ENCODE data around the gene SLC2A11. TPM values are rescaled to one million over a fixed set of nuclear protein-coding genes. Genes with fewer than 3 reads are reported as not detected.

The SLC2A11 gene

DNA sequence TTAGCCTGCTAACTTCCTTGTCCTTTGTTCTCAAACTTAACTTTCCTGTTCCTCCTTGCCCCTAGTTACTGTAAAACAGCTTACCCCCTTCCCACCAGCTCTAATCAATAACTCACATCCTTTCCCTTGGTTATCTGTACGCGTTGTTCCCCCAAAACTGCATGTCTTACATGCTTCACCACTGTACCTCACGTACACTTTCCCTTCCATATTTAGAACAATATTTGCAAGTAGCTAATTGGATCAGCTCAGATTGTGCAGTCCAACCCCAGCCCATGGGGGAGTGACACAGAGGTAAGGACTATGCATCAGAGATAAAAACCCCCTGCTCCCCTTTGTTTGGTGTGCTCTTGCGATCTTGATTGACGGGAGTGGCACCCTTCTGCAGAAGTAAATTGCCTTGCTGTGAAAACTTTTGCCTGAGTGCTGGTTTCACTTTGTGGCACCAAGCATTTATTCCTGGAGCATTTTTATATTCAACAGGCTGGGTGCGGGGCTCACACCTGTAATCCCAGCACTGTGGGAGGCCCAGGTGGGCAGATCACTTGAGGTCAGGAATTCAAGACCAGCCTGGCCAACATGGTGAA lies 67.4 kb downstream of the SLC2A11 start:
- no peak overlapping the region for H3K14ac ChIP-seq (ENCODE audit: low read length)

DNA sequence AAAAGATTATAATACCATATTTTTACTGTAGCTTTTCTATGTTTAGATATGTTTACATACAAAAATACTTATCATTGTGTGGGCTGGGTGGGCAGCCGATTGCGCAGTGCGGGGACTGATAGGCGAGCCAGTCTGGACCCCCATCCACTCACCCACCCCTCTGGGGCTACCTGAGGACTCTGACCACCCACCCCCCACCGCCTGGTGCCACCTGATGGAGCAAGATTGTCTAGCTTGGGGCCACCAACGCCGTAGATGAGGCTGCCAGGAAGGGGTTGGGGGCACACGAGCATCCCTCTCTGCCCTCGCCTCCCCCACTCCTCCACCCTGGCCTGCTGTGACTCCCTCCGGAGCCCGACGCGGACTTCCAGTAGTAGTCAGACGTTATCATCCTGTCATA lies 68.9 kb downstream of the SLC2A11 start:
- peaks cover 2 to 39% of the 10 kb centered on the region in 2 donors for H3K9me3 ChIP-seq (replicated peaks in 1 of 2; ENCODE audit: control insufficient read depth in 2 of 2, insufficient read depth in 1 of 2, low read depth in 1 of 2, low read length in 2 of 2)
- H3K36me3 ChIP-seq (replicated peaks in 1 of 2; ENCODE audit: control insufficient read depth in 2 of 2, insufficient read depth in 2 of 2, low read length in 2 of 2), result peaks cover 5 to 91% of the 10 kb centered on the region in 2 donors
- H2BK12ac ChIP-seq (ENCODE audit: low read length), result no peak overlapping the region
- no peak overlapping the region for H3K27ac ChIP-seq (replicated peaks; ENCODE audit: low read length)
- no peak overlapping the region for H2AFZ ChIP-seq (ENCODE audit: low read length)
- H2BK120ac ChIP-seq (ENCODE audit: low read depth, low read length), result no peak overlapping the region
- H3K9ac ChIP-seq (ENCODE audit: low read depth, low read length, poor library complexity), result no peak overlapping the region
- no peak overlapping the region for H3K23ac ChIP-seq (ENCODE audit: low read depth, low read length, poor library complexity)
- no peak overlapping the region for H3K4me2 ChIP-seq (ENCODE audit: insufficient read depth, low read length, poor library complexity, severe bottlenecking)
- WGBS, 2 donors (ENCODE audit: extremely low coverage in 2 of 2, insufficient read length in 2 of 2, insufficient replicate concordance in 1 of 2), result no CpG with 5 or more reads among the region's 14 CpGs
- no peak overlapping the region for H3K18ac ChIP-seq (ENCODE audit: low read length)
- no peak overlapping the region for H4K91ac ChIP-seq (ENCODE audit: low read depth, low read length, poor library complexity)
- H2BK15ac ChIP-seq (ENCODE audit: low read length), result no peak overlapping the region
- no peaks in the 10 kb centered on the region for H3K27me3 ChIP-seq (ENCODE audit: control insufficient read depth in 3 of 3, insufficient read depth in 3 of 3, low read depth in 1 of 3, low read length in 3 of 3)
- no peaks in the 10 kb centered on the region for H3K4me1 ChIP-seq (ENCODE audit: control insufficient read depth in 2 of 2, insufficient read depth in 1 of 2, low read depth in 1 of 2, low read length in 2 of 2)
- no peak for DNase-seq (ENCODE audit: low spot score)
- H3K79me1 ChIP-seq (ENCODE audit: low read depth, low read length), result no peaks in the 10 kb centered on the region
- H3K4me3 ChIP-seq (ENCODE audit: low read length in 2 of 2), result no peak overlapping the region
- H2BK5ac ChIP-seq (ENCODE audit: low read length), result no peak overlapping the region
- no peak overlapping the region for H4K8ac ChIP-seq (ENCODE audit: low read depth, low read length)
- no peak overlapping the region for H3K4ac ChIP-seq (ENCODE audit: low read length)
- no peak overlapping the region for H3K14ac ChIP-seq (ENCODE audit: low read length)
- no peak overlapping the region for H2AK5ac ChIP-seq (ENCODE audit: low read depth, low read length)

More for the DNA sequence above, 67.4 kb downstream of the SLC2A11 start:
- DNase-seq (ENCODE audit: low spot score), result no peak
- H3K27me3 ChIP-seq (ENCODE audit: control insufficient read depth in 3 of 3, insufficient read depth in 3 of 3, low read depth in 1 of 3, low read length in 3 of 3), result no peaks in the 10 kb centered on the region
- H3K4ac ChIP-seq (ENCODE audit: low read length), result no peak overlapping the region
- no peak overlapping the region for H3K4me3 ChIP-seq (ENCODE audit: low read length in 2 of 2)
- H3K4me1 ChIP-seq (ENCODE audit: control insufficient read depth in 2 of 2, insufficient read depth in 1 of 2, low read depth in 1 of 2, low read length in 2 of 2), result no peaks in the 10 kb centered on the region
- H3K9me3 ChIP-seq (replicated peaks in 1 of 2; ENCODE audit: control insufficient read depth in 2 of 2, insufficient read depth in 1 of 2, low read depth in 1 of 2, low read length in 2 of 2), result peaks cover 2 to 26% of the 10 kb centered on the region in 2 donors
- peaks cover 5 to 86% of the 10 kb centered on the region in 2 donors for H3K36me3 ChIP-seq (replicated peaks in 1 of 2; ENCODE audit: control insufficient read depth in 2 of 2, insufficient read depth in 2 of 2, low read length in 2 of 2)
- H2BK12ac ChIP-seq (ENCODE audit: low read length), result no peak overlapping the region
- H3K9ac ChIP-seq (ENCODE audit: low read depth, low read length, poor library complexity), result no peak overlapping the region
- H2BK120ac ChIP-seq (ENCODE audit: low read depth, low read length), result no peak overlapping the region
- no peak overlapping the region for H4K91ac ChIP-seq (ENCODE audit: low read depth, low read length, poor library complexity)
- no CpG with 5 or more reads among the region's 6 CpGs for WGBS, 2 donors (ENCODE audit: extremely low coverage in 2 of 2, insufficient read length in 2 of 2, insufficient replicate concordance in 1 of 2)
- H3K4me2 ChIP-seq (ENCODE audit: insufficient read depth, low read length, poor library complexity, severe bottlenecking), result no peak overlapping the region
- no peak overlapping the region for H4K8ac ChIP-seq (ENCODE audit: low read depth, low read length)
- no peaks in the 10 kb centered on the region for H3K79me1 ChIP-seq (ENCODE audit: low read depth, low read length)
- H2BK5ac ChIP-seq (ENCODE audit: low read length), result no peak overlapping the region
- no peak overlapping the region for H2BK15ac ChIP-seq (ENCODE audit: low read length)
- H3K18ac ChIP-seq (ENCODE audit: low read length), result no peak overlapping the region
- H2AFZ ChIP-seq (ENCODE audit: low read length), result no peak overlapping the region
- no peak overlapping the region for H2AK5ac ChIP-seq (ENCODE audit: low read depth, low read length)
- H3K23ac ChIP-seq (ENCODE audit: low read depth, low read length, poor library complexity), result no peak overlapping the region
- no peak overlapping the region for H3K27ac ChIP-seq (replicated peaks; ENCODE audit: low read length)

Small RNA genes within 50 kb of the gene (small RNA-seq; reads per million reads assigned to genes)
- gene RN7SL268P (ENCODE audit: insufficient read depth), result not detected

Measured in neuronal stem cell (in vitro differentiated cells).